NCI-H1092 treated with DMSO at 0.1 percent for 48 hours (cell line): ENCODE results near the gene HSF2.

Source experiments
- DNase-seq: peaks from one replicate; lab custom pipeline; 2025; lab: John Stamatoyannopoulos, UW

HSF2 gene

DNA sequence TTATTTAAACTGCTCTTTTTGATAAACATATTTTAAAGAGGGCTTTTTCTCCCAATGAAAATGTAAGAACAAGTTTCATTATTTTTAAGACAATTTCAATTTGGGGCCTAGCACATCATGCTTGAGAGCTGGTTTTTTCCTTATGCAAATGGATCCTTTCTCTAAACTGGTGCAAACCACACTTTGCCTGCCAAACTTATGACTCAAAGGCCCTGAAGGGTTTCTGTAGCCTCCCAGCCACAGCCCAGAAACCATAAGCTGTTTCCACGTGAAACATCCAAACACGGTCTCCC, 451 bp upstream of the HSF2 start:
- DNase-seq = no peak

DNA sequence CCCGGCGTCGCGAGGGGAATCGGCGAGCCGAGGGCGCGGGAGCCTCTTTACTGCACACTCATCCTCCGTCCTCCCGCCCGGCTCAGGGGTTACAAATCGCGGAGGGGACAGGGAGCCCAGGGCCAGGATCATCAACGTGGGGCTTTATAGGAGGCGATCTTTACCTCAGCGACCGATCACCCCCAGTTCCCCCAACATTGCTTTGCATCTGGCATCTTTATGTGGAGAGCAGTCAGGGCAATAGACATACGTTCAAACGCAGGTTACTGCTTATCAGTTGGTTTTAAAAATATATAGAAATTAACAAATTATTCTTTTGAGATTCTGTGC, 634 bp downstream of the HSF2 start:
- peak; percentile 32 for DNase-seq

DNA sequence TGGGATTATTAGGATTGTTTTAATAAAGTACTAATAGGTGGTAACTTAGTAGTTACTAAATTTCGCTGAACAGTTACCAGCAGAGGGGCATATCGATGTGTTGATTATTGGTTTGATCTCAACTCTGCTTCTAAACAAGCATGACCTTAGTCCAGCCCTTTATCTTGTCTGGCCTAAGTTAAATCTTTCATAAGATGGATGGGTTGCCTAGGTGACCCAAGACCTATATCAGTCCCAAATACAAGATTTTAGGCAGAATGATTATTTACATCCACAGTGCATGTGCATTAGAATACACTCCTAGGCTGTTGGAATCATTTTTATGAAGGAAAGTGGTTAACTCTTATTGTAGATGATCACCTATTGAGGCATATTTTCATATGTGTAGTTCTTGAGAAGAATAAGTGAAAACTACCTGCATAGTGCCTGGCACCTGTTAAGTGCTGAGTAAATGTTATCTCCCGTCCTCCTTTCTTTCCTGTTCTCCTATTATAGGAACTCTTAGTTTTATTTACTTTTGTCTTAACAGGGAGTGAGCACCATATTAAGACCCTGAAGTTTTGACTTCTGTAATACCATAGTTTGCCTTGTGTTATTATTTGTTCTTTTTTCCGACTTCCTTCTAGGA, 1.1 kb downstream of the HSF2 start:
- no peak for DNase-seq

DNA sequence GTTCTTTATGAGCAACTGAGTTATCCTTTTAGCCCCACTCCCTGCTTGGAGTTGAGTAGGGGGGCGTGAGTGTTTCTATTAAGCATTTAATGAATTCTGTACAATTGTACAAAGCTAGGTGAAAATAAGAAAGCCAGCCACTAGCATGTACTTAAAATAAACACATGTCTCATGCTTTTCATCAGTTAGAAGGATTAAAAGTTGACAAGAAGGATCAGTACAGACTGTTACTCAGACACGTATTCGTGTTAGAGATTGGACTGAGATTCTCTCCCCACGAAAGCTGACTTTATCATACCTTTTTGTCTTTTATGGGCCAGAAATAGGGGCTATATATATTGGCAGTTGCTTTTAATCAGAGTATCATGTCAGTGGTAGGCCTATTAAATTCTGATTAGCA, 1.7 kb downstream of the HSF2 start:
- no peak for DNase-seq

DNA sequence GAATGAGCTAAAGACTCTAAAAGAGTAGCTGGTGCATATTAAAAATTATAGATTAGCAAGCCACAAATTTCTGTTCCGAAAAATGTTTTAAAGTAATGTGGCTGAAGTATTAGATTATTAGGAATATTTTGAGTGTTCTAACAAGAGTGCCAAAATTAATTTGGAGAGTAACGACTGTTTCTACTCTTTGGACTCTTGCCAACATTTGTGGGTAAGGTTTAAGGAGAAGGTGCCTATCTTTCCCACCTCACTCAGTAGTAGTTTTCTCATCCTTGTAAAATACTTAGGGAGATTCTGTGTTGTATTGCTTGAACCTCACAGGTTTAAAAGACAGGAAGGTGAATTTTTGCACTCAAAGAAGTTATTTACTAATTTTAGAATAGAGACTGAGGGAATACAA, 5.0 kb downstream of the HSF2 start:
- no peak for DNase-seq

DNA sequence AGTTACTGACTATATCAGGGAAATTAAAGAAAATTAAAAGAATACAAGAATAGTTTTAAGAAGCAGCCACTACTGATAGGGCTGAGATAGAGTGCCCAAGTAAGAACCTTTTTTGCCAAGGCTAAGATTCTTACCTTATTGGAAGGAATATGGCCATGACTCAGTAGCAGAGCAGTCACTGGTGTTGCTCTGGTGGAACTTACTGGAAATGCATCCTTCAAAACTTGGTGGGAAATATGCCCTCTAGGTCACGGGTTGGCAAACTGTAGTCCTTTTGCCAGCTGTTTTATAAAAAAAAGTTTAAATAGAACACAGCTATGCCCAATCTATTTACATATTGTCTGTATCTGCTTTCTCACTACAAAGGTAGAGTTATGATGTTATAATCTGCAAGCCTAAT, 6.0 kb downstream of the HSF2 start:
- no peak for DNase-seq

DNA sequence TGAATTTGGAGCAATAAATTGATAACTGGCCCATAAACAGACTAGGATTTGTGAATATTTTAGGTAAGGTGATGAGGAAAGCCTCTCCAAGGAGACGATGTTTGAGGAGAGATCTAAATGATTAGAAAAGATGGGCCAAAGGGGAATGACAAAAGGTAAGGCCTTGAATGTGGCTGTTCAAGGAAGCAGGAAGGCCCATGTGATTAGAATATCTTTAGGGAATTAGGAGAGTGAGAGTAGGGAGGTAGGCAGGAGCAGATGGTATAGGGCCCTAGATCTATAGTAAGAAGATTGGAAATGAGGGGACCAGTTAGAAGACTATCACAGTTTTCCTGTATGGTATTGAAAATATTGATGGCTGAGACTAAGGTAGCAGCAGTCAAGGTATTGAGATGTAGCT, 6.7 kb downstream of the HSF2 start:
- no peak for DNase-seq

DNA sequence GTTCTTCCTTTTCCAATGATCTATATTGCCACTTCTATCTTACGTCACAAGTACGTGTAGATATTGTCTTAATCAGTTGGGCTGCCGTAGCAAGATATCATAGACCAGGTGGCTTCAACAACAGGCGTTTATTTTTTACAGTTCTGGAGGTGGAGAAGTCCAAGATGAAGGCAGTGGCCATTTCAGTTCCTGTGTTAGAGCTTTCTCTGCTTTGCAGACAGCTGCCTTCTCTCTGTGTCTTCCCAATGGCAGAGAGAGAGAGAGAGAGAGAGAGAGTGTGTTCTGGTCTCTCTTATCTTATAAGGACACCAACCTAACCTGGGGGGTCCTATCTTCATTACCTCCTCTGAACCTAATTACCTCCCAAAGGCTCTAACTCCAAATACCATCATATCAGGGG, 8.3 kb downstream of the HSF2 start:
- no peak for DNase-seq

DNA sequence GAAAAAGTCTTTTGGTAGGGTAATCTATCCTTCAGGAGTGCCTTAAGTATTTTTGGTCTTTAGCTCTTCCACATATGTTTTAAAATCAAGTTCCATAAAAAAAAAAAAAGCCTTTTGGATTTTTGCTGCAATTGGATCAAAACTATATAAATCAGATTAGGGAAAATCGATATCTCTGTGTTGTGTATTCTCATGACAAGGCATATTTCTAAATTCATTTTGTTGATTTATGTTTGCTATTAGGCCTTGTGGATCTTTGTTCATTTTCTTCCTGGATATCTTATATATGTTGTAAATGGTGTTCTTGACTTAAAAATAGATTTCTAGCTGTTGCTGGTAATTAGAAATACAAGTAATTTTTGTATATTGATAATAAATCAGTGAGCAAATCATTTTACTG, 8.8 kb downstream of the HSF2 start:
- no peak for DNase-seq

DNA sequence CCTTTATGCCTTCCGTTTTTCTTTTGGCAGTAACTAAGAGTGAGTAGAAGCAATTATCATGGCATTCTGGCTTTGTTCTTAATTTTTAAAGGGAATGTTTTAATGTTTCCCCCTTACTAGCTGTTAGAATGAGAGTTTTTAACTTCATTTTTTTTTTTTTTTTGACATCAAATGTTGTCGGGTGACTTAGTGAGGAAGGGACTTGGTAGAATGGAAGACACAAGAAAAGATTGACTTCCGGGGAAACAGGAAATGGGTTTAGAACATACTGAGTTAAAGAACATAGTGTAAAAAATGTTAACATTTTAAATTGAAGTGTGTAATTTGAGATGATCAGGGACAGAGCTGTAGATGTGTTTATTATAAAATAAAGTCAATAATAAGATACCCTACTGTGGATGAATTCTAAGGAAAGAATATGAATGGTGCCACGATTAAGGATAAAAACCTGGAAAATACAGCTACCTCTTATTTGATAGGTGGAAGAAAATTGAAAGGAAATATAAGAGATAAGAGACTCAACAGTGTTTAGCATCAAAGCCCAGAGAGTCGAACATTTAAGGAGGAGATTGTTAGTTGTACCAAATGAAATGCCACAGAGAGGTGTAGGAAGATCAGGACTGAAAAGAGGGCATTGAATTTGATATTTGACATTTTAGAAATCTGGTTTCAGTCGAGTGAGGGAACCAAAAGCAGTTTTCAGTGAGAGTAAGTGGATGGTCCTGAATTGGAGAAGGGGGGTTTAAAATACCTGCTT, 9.4 kb downstream of the HSF2 start:
- DNase-seq = no peak

DNA sequence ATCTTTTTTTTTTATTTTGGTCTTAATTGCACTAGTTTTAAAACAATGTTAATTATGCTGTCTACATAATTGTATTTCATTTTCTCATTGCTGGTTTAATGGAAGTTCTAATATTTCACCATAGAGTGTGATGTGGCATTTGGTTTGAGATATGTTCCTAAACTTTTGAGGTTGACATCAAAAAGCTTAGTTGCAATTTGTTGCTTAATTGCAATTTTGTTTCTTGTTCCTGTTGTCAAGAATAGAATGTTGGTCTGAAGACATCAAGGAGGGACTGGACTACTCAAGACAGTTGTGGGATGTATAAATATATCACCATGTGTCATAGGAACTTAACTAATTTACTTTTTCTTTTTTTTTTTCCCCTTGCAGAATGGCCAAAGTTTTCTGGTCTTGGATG, 12.5 kb downstream of the HSF2 start:
- no peak for DNase-seq

DNA sequence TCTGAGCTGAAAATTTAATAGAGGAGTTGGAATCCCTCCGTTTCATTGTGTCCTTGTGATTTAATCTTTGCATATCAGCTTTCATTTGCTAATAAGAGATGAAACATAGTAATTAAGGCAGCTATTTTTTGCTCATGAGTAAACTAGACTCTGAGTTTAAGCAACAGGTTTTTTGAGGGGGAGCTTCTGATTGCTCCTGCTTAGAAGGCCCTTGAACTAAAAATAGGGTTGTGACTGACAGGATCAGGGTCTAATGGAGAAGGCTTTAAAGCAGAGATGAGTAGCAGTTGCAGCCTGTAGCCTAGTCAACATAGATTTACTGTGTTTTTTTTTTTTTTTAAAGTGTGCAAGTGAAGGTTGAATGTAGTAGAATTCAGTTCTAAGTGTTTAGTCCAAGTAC, 17.4 kb downstream of the HSF2 start:
- DNase-seq = no peak

DNA sequence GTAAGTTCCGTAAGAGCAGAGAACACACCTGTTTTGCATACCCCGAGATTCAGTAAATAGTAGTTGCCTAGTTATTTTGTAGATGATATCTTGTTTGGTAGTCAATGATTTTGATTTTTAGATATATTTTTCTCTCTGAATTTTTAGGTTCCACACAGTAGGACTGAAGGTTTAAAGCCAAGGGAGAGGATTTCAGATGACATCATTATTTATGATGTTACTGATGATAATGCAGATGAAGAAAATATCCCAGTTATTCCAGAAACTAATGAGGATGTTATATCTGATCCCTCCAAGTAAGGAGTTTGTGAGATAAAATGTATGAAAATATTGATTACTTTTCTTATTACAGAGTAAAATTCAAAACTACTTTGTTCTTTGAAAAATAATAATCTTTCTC, 22.6 kb downstream of the HSF2 start:
- no peak for DNase-seq

DNA sequence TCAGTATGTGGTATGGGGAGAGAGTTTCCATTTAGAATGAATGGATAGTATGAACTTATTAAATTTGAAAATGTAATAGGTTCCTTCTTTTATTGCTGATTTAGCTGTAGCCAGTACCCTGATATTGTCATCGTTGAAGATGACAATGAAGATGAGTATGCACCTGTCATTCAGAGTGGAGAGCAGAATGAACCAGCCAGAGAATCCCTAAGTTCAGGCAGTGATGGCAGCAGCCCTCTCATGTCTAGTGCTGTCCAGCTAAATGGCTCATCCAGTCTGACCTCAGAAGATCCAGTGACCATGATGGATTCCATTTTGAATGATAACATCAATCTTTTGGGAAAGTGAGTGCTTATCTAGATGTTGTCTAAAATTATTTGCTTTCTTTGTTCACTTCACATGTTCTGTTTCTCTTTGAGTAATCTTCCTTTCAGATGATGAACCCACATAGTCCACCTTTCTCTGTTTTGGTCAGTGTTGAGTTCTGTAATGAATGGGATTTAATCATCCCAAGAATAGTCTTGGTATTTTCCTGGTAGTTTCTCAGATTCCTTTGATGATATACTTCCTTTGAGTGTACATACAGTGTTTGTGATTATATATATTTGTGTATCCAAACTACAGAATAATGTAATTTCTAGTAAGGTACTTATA, 23.3 kb downstream of the HSF2 start:
- DNase-seq = no peak

DNA sequence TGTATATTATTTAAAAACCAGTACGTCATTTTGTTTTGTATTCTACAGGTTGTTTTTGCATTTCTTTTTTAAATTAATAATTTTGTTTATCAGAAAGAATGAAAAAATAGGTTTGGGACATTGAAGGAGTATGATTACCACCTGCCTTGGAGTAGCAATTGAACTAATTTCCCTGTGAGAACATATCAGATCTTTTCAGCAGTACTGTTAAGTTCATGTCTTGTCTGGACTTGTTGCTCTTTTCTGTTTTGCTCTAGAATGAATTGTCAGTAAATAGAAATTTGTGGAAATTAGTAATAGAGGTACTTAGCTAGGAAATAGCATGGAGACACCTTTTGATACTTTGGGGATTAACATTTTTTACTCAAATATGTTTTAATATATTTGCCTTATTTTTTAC, 24.3 kb downstream of the HSF2 start:
- no peak for DNase-seq

DNA sequence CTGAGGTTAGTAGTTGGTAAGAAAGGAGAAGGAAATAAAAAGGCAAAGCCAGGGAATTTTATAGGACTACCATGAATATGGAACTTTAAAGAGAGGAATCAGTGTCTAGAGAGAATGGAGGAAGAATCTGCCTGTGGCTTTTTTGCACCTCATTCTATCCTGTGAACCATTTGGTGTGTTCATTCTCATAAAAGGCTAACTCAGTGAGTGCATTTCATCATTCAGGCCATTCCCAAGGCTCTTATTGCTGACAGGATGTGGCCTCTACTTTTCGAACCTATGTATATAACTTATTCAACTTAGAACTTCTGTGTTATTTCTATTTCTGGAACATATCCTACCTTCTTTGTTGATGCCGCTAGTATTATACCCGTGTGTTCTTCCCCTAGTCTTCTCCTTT, 27.1 kb downstream of the HSF2 start:
- no peak for DNase-seq

DNA sequence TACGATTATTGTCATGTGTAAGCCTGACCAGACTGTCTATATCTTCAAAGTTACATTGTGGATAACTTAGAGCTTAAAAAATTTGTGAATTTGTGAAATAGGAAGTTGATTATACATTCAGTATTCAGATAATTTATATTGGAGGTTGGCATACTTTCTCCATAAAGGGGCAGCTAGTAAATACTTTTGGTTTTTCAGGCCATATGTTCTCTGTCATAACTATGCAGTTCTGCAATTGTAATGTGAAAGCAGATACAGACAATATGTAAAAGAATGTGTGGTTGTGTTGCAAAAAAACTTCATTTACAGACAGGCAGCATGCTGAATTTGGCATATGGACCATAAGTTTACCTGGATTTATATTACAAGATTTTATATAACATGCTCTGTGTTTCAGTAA, 29.3 kb downstream of the HSF2 start:
- no peak for DNase-seq

DNA sequence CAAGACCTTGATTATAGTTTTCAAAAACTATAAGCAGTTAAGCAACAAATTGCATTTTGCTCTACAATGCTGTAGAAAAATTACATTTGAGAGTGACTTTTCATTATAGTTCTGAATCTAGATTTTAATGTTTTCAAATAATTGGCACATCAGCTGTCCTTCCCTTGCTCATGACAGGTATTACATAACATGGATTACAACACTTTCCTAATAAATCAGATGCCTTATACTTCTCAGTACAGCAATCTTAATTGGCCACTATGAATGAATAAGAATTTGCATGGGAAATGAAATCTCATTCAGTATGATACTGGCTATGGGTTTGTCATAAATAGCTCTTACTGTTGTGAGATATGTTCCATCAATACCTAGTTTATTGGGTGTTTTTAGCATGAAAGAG, 29.9 kb downstream of the HSF2 start:
- no peak for DNase-seq

DNA sequence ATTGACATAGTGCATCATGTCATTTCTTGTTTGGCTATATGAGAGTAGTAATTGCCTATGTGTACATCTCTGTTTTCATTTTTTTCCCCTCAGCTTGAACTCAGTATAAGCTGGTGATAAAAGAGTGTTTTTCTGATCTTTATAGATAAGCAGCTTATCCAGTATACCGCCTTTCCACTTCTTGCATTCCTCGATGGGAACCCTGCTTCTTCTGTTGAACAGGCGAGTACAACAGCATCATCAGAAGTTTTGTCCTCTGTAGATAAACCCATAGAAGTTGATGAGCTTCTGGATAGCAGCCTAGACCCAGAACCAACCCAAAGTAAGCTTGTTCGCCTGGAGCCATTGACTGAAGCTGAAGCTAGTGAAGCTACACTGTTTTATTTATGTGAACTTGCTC, 32.3 kb downstream of the HSF2 start:
- DNase-seq = no peak

DNA sequence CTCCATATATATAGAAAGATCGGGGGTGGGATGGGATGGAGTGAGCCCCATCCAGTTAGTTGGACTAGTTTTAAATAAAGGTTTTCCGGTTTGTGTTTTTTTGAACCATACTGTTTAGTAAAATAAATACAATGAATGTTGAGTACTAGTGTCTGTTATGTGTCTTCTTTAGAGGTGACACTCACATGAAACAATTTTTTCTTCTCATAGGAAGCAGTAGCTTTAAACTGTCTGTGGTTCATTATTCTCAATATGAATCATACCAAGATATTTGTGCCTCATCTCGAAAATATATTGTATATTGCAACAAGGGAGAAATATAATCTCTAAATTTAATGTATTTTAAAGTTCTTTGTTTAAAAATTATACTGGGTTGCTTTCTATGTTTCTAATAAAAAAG, 33.4 kb downstream of the HSF2 start:
- no peak for DNase-seq

DNA sequence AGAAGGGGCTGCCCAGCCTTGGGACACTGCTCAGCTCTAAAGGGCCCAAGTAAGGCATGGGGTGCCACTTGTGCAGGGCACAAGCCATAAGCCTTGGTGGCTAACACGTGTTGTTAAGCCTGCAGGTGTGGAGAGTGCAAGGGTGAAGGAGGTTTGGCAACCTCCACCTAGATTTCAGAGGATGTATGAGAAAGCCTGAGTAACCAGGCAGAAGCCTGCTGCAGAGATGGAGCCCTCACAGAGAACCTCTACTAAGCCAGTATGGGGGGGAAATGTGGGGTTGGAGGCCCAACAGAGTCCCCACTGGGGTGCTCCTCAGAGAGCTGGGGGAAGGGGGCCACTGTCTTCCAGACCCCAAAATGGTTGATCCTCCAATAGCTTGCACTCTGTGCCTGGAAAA, 39.5 kb downstream of the HSF2 start:
- DNase-seq = no peak

DNA sequence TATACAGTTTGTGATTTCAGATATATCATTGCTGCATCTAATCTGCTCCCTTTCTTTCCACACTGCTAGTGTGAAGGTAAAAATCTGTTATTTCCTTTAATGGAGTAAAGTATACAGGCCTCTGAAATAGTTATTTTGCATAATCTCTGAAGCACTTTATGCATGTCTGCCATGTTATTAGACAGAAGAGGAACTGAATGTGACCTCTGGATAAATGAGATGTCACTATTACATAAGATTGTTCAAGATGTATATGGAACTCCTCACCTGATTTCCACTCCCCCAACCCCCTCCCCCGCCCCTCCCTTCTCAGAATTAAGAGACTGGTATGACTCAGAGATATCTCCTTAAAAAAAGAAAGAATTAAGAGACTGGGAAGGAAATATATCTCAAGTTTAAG, 45.8 kb downstream of the HSF2 start:
- DNase-seq = no peak

DNA sequence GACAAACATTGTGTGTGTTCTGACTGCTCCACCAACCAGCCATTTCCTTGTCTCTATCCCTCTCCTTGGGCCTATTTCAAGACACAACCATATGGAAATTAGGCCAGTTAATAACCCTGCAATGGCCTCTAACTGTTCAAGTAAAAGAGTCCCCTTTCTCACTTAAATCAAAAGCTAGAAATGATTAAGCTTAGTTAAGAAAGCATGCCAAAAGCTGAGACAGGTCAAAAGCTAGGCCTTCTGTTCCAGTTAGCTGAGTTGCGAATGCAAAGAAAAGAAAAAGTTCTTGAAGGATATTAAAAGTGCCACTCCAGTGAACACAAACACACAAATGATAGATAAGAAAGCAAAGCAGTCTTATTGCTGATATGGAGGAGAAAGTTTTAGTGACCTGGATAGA, 49.6 kb downstream of the HSF2 start:
- no peak for DNase-seq

DNA sequence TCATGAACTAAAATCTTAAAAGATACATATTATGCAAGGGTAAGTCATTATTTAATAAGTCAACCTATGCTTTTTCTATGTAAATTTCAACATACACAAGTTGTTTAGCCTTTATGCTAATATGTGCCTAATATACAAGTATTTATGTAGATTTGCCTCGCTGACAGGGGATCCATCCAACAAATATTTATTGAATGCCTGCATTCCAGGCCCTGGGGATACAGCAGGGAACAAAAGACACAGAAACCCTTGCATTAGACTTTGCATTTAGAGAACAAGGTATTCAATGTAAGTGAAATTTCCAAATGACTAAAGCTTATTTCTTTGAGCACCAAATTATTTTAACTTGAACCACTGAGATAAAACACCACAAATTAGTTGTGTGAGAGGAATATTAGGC, 53.1 kb downstream of the HSF2 start:
- DNase-seq = no peak
